ENCODE measurements around the gene E2F2. TPM values are rescaled to one million over a fixed set of nuclear protein-coding genes. Genes with fewer than 3 reads are reported as not detected.
A peak's percentile ranks its signal among the peaks of the same experiment; 100 is the strongest.
"Not testable (repeated sequence)": the region's sequence is repeated elsewhere in the genome, so short reads cannot be mapped to it uniquely, and the experiment has no call there.

E2F2 gene
- total RNA-seq, 1 donor from 2014 or later = 1.9 TPM

DNA sequence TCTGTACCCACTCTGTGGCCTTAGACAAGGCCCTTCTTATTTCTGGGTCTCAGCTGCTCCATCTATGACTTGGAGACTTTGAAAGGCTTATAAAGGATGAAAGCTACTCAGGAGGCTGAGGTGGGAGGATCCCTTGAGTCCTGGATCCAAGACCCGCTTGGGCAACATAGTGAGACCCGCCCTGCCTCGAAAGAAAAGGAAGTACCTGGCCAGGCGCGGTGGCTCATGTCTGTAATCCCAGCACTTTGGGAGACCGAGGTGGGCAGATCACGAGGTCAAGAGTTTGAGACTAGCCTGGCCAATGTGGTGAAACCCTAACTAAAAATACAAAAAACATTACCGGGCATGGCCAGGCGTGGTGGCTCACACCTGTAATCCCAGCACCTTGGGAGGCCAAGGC lies 14.8 kb upstream of the E2F2 start:
- no peak for DNase-seq

DNA sequence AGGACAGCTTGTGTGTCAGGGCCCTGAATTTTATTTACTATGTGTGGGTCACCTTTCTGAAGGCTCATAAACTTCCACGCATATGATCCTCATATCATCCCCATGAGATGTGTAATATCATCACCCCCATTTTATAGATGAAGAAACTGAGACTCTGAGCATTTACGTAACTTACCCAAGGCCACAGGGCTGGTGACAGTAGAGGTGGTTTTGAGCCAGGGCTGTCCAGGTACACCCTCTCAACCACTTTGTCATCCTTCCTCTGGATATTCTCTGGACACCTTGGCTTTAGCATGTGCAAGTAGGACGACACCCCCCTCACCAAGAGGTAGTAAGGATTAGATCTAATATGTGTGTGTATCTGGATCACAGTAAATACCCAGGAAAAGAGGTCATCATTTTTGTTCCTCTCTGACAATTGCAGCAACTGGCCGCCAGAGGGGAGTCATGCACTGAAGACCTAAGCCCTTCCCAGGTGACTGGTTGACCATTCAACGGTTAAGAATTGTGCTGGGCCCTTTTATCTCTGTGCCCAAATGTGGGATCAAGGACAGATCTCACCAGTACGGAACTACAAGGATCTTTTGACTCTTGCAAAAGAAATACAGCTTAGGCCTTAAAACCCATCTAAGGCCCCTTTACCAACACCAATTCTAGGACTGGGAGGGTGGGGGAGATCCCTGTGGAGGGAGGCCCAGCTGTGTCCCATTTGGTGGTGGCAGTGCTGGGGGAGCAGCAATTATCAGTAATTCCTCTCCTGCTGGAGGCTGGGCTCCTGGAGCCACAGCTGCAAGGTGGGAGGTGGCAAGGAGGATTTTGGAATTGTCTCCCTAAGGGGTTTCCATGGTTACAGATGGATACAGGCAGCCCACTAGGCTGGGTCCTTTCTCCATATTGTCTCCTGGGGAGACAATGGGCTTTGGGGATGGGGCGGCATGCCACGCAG lies 13.7 kb upstream of the E2F2 start:
- DNase-seq = peak; percentile 90

DNA sequence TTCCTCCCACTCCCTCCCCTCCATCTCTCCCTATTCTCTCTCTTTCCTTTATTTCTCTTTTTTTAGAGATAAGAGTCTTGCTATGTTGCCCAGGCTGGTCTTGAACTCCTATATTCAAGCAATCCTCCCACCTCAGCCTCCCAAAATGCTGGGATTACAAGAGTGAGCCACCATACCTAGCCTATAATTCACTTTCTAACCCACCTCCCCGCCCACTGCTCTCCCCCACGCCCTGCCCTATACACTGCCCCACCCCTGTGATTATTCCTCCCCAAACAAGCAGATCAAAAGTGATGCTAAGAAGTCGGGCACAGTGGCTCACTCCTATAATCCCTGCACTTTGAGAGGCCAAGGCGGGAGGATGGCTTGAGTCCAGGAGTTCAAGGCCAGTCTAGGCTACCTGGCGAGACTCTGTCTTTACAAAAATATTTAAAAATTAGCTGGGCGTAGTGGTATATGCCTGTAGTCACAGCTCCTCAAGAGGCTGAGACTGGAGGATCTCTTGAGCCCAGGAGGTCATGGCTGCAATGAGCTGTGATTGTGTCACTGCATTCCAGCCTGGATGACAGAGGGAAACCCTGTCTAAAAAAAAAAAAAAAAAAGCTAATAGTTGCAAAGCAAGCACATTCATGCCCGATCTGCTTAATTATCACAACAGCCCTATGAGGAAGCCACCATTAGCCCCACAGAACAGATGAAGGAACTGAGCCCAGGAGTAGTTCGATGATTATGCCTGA lies 12.8 kb upstream of the E2F2 start:
- DNase-seq = no peak

DNA sequence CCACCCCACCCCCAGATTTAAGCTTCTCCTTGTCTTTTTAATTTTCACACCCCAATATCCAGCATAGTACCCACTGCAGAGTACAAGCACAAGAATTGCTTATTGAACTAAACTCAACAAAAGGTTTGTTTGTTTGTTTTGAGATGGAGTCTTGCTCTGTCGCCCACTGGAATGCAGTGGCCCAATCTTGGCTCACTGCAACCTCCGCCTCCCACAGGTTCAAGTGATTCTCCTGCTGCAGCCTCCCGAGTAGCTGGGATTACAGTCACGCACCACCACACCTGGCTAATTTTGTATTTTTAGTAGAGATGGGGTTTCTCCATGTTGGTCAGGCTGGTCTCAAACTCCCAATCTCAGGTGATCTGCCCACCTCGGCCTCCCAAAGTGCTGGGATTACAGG lies 11.9 kb upstream of the E2F2 start:
- not testable (repeated sequence) for DNase-seq

DNA sequence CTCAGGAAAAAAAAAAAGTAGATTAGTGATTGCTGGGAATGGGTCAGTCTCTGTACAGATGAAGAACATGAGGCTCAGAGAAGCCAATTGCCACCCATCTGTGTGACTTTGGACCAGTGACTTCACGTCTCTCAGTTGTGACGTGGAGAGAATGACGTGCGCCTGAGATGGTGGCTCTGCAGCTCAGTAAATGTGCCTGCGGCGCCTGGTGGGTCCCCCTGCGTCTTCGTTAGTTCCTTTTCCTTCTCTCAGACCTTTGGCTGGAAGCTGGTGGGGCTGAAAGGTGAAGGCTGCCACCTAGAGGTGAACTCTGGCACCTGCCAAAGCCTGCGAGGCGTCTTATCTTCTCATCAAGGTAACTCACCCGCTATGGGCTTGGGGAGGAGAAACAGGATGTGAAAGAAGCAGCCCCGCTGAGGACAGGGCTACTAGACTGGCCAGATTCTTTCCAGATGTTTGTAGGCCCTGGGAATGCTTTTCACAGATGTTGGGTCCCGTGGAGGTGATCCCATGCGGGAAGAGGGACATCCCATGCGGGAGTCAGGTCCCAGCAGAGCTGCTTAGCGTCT lies 8.7 kb upstream of the E2F2 start:
- DNase-seq = peak; percentile 94

DNA sequence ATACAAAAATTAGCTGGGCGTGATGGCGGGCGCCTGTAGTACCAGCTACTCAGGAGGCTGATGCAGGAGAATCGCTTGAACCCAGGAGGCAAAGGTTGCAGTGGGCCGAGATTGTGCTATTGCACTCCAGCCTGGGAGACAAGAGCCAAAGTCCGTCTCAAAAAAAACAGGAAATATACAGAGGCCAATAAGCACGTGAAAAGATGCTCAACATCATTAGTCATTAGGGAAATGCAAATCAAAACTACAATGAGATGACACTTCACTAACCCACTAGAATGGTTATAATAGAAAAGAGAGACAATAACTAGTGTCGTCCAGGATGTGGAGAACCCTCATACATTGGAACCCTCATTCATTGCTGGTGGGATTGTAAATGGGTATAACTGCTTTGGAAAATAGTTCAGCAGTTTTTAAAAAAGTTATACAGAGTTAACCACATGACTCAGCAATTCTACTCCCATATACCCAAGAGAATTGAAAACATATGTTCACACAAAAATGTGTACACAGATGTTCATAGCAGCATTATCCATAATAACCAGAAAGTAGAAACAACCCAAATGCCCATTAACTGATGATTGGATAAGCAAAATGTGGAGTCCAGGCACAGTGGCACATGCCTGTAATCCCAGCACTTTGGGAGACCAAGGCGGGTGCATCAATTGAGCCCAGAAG lies 6.4 kb upstream of the E2F2 start:
- DNase-seq = no peak

DNA sequence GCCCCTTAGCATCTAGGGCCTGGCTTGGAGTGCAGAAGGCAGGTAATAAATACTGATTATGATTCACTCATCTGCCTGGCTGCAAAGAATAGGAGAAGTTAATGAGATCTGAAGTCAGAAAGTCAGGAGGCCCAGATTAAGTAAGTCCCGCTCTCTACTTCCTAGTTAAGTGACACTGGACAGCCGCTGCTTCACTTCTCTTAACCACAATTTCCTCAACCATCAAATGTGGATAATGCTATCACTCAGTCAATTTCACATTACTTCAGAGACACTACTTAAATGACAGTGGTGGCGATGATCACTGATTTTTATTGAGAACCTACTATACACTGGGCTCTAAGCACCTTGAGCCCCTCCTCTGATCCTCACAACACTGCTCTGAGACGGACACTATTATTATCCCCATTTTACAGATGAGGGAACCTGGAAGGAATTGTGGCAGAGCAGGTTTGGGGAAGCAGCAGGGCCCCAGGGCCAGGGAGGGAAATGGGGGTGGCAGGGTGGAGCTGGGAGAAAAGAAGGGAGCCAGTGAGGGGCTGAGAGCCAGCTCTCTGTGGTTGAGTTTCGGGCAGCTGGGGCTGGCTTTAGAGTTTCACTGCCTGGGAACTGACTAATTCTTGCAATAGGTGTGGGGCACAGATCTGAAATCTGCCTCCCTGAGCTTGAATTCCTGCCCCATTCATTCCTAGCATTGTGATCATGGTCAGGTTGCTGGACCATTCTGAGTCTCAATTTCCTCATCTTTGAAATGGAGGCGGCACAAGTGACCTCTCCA lies 2.4 kb upstream of the E2F2 start:
- no peak for DNase-seq

DNA sequence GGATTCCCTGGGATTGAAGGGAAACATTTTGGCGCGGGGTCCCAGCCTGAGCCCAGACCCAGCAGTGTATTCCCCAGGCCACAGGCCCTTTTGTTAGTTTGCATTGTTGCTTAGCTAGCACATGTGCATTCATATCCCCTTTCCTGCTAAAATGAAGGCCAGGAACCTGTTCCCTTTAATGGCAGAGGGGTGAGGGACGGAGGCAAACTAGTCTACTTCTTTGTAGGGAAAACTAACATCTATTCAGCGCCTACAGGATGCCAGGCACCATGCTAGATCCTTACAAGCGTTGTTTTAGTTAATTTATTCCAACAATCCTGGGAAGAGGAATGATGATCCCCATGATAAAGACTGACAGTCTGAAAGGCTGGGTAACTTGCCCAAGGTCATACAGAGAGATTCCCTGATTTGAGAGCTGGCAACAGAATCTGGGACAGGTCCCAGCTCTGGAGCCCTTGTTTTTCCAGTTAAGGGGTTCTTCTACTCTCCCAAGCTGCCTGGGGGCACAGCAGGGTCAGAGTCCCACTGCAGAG lies 595 bp upstream of the E2F2 start:
- no peak for DNase-seq

DNA sequence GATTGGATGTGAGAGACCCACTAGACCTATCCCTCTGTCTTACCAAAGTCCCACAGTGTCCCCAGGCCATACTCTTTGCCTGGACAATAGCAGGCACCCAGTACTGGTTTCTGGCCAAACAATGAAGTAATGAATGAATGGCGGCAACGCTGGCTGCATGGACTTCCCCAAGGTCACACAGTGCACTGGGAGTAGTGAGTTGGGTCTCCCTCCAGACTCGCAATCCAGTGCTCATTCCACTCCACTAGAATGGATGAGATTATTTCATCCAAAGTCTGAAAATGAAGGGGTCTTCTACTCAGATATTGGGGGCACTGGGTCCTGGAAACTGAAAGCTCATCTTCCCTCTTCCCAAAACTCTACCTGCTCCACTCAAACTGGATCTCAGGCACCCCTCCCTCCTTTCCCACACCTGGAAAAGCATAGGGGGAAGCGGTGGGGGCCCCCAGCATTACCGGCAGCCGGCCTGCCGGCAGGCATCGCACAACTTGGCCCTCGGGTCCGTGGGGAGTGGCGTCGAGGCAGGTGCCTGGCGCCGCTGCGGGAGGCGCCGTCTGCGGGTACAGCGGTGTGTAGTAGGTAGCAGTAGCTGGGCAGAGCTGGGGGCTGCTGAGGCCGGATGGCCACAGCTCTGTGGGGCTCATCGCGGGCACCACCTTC lies 816 bp downstream of the E2F2 start:
- DNase-seq = no peak

DNA sequence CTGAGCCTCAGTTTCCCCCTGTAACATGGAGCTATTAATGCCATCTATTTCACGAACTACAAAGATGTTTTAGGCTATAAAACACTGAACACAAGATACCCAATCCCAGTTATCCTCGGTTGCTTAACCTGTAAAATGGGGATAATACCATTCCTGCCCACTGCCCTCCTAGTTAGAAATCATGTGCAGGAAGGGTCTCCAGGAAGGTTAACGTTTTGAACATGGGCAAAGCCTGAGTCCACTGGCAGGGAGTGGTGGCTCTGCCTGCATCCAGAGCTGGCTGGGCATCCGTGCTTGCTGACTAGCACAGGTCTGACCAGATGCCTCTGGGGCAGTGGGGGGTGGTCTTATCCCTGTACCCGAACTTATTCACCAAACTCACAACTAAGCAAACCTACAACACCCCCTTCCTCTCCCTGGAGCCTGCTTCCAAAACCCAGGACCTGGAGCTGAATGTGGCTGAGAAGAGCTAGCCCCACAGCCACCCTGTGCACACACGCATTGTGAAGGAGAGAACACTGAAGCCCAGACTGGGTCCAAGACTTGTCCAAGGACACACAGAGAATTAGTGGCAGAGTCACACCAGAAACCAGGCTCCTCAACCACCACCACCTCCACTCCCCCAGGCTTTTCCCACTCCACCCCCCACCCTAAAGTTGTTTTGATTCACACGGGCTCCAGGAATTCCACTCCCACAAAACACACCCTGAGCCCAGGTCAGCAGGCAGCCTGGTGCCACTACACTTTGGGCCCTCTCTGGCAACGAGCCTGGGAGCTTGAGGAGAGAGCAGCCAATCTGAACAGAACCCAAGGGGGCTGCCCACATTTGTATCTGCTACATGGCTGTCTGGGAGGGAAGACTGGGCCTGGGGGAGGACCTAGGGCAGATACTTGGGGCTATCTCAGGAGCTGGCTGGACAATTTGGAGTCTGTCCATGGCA lies 1.6 kb downstream of the E2F2 start:
- no peak for DNase-seq

DNA sequence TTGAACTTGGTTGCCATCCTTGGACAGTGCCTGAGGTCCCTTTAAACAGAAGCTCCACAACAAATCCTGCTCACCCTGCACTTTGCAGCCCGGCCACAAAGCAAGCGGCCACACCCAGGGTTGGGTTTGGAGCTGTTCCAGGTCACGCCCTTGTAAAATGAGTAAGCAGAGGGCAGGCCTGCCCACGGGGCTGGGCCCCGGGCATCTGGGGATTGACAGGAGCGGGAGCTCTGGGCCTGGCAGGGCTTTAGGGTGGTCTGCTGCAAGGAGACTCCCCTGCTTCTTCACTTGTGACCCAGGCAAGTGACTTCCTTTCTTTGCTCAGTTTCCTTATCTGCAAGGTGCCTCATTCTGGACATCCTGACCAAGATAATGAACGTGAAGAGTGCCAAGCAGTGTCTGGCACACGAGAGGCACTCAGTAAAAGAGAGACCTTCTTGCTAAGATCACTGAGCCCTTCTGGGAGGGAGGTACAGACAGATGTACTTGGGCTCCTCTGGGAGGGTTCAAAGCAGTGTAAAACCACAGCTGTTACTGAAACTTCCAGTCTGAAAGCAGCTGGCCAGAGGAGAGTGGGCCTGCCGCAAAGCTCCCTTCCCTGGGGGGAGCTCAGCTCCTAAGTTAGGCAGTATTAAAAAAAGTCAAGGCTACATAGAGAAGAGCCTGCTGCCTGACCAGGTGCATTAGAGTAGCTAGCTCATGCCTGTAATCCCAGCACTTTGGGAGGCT lies 2.6 kb downstream of the E2F2 start:
- peak; percentile 54 for DNase-seq

DNA sequence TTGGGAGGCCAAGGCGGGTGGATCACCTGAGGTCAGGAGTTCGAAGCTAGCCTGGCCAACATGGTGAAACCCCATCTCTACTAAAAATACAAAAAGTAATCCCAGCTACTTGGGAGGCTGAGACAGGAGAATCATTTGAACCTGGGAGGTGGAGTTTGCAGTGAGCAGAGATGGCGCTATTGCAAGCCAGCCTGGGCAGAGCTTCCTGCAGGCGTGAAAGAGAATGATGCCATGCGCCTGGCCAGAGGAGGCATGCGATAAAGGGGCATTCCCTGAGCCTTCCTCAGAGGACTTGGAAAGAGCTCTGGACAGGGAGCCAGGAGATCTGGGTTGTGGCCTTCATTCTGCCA lies 3.2 kb downstream of the E2F2 start:
- no peak for DNase-seq

DNA sequence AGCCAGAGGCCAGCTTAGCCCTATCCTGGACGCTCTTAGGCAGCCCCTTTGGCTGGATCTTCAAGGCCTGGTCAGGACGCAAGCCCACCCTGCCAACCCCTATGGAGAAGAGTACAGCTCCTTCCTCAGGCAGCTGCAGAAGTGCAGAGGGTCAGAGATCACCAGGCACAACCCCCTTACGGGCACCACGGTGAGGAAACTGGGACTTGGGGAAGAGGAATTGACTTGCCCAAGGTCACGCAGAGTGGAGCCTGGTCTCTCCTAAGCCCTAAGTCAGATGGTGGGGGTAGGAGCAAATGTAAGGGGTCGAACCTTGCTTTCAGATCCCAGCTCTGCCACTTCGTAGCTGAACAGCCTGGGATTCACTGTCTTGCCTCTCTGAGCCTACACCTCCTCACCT lies 3.7 kb downstream of the E2F2 start:
- no peak for DNase-seq

DNA sequence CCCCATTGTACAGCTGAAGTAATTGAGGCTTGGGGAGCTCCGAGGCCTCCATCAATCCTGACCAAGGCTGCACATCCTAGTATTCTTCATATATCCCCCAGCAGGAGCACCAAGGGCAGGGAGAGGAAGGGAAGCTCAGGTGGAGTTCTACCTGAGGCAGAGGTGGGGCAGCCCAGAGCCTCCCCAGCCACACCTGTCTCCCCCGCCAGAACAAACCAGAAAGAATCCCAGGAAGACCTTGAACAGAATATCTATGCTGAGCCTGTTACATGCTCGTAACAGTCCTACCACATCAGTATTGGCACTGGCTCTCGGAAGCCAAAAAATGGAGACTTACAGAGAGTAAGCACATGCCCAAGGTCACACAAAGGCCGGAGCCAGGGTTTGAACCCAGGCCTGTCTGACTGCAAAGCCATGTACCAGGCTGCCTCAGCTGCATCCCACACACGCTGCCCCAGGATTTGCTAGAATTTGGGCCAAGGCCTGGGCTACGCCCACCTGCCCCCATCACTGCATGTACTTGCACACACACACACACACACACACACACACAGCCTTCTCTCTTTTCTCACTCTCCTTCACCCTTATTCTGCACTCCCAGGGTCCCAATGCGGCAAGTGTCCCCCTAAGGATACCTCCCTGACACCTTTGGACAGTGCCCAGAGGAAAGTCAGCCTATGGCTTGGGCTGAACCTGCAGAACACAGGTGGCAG lies 4.5 kb downstream of the E2F2 start:
- no peak for DNase-seq

DNA sequence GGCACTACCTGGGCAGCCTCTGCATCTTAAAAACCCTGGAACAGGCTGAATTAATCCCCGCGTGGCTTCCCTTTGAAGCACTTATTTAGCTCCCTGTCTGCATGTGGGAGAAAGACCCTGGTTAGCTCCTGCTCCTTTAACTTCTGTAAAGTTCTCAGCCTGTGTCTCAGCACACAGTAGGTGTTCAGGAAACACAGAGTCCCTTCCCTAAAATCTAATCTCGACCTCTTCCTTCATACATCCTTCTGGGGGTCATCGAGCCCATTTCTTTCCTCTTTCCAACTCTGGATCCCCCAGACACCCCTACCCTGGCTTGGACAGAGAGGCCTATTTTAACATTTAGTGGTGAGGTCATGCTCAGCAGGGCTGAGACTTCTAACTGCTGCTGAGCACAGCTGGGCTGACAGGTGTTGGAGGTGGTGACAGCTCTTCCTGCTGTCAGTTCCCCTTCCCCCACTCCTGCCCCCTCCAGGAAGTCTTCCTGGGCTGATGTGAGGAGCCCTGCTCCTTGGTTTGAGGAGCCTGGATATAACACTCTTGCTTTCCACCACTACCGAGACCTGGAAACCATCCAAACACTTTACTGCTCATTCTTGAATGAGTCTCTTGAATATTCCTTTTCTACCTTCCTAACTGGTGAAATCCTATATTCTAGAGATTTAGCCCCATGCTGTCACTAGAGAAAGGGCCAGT lies 5.3 kb downstream of the E2F2 start:
- DNase-seq = no peak

DNA sequence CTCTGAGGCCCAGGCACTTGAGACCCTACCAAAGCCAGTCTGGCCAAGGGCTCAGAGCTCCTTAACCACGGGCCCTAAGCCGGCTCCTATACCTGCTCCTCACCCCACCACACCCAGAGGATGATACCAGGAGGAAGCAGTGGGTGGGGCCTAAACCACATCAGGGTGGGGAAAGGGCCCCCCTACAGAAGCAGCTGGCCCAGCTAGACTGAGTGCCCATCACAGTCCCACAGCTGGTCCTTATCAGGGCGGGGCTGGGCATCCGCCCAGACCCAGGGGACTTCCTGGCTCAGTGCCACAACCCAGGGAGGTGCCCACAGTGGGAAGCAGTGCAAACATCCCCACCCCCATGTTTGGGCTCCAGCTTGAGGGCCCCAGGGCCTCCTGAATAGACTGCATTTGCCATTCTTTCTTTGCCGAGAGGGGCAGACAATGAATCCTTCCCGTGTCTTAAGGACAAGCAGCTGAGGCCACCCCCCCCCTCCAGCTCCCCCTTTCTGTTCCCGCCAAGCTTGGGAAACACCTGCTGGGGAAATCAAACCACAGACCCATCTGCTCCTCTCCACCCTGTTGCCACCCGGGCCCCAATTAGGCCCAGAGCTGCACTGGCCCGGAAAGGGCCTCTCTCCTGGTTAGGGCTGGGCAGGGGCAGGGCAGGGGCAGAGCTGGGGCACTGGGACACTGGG lies 6.2 kb downstream of the E2F2 start:
- DNase-seq = peak; percentile 34

DNA sequence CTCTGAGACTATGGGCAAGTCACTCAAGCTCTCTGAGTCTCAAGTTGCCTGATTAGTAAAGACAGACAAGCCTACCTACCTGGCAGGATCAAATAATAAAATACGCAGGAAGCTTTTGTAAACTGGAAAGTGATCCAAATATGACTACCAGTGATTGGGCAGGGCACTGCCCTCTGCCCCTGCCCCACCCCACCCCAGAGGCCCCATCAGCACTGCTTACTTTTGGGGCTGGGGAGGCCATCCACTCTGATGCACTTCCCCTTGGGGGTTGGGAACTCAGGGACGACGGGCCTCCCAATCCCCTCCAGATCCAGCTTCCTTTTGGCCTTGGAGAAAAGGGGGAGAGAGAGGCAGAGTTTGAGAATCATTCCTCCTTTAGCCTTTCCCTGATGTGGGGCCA lies 6.9 kb downstream of the E2F2 start:
- no peak for DNase-seq
